Large intestine (tissue), 3 donors: ENCODE data around the gene MAST4. TPM values are rescaled to one million over a fixed set of nuclear protein-coding genes. Genes with fewer than 3 reads are reported as not detected.

Source experiments
- DNase-seq, 2 donors: peaks; one replicate each; pipeline versions ENCODE4 v3.0.0 to v3.0.0-alpha.2; 2013
- H3K27ac ChIP-seq: one replicate; pipeline ENCODE4 v1.5.1; 2013; ENCODE audit warnings: low read length
- H3K27me3 ChIP-seq: 2 replicates; pipeline ENCODE4 v1.6.1; 2013; ENCODE audit warnings: low read length; ENCODE audit not compliant: control insufficient read depth, insufficient read depth
- H3K36me3 ChIP-seq: 2 replicates; pipeline ENCODE4 v1.6.1; 2013; ENCODE audit warnings: low read length; ENCODE audit not compliant: control insufficient read depth, insufficient read depth
- H3K4me1 ChIP-seq: one replicate; pipeline ENCODE4 v1.6.1; 2013; ENCODE audit warnings: low read length; ENCODE audit not compliant: control insufficient read depth, insufficient read depth
- H3K4me3 ChIP-seq: one replicate; pipeline ENCODE4 v1.5.1; 2013; ENCODE audit warnings: low read length
- H3K9me3 ChIP-seq: one replicate; pipeline ENCODE4 v1.6.1; 2013; ENCODE audit warnings: mild to moderate bottlenecking, low read depth, low read length, moderate library complexity; ENCODE audit not compliant: control insufficient read depth
- WGBS: methylation state at CpG from one replicate; pipeline ENCODE4 v1.1.5; 2013; ENCODE audit warnings: low lambda C conversion rate; ENCODE audit not compliant: insufficient coverage; 5-methylcytosine and 5-hydroxymethylcytosine counted together
- polyA plus RNA-seq: library from polyadenylated mRNA; unstranded; fragments of 120-200 nt; gene quantifications from one replicate; pipeline ENCODE4 v1.2.1, GENCODE V29; 2013

The MAST4 gene
- polyA plus RNA-seq, 1 donor: 14.8 TPM

- Histone ChIP-seq H3K4me3 (no peak overlapping the region), H3K27ac (peak overlapping the region; percentile 33), H3K27me3 (no peaks in the 10 kb centered on the region), H3K9me3 (no peaks in the 10 kb centered on the region), H3K4me1 (peaks cover 52% of the 10 kb centered on the region), H3K36me3 (no peaks in the 10 kb centered on the region)
- 45% methylated on average over 2 of the region's 6 CpGs for WGBS
- DNase-seq: no peak
Observed at GRCh38 chr5:67045816-67046740, 449.9 kb downstream of the MAST4 start.

GRCh38 chr5:67047160-67047559, 451.0 kb downstream of the MAST4 start:
- Histone ChIP-seq H3K27me3 (no peaks in the 10 kb centered on the region), H3K4me3 (no peak overlapping the region), H3K36me3 (no peaks in the 10 kb centered on the region), H3K9me3 (no peaks in the 10 kb centered on the region), H3K27ac (peak overlapping the region; percentile 7), H3K4me1 (peaks cover 55% of the 10 kb centered on the region)
- no CpG with 5 or more reads among the region's 1 CpG for WGBS
- peak in 1 of 2 donors; percentile 11 for DNase-seq

GRCh38 chr5:67047616-67048015, 451.4 kb downstream of the MAST4 start:
- 71% methylated on average over 1 of the region's 2 CpGs for WGBS
- Histone ChIP-seq H3K36me3 (no peaks in the 10 kb centered on the region), H3K27ac (peak overlapping the region; percentile 17), H3K4me1 (peaks cover 55% of the 10 kb centered on the region), H3K27me3 (no peaks in the 10 kb centered on the region), H3K4me3 (no peak overlapping the region), H3K9me3 (no peaks in the 10 kb centered on the region)
- DNase-seq: no peak

- Histone ChIP-seq H3K9me3 (no peaks in the 10 kb centered on the region), H3K4me3 (no peak overlapping the region), H3K27me3 (no peaks in the 10 kb centered on the region), H3K36me3 (no peaks in the 10 kb centered on the region), H3K4me1 (peaks cover 41% of the 10 kb centered on the region), H3K27ac (peak overlapping the region; percentile 77)
- no CpG with 5 or more reads among the region's 4 CpGs for WGBS
- DNase-seq: peak; percentile 40 to 75
Observed at GRCh38 chr5:67050125-67050524, 453.9 kb downstream of the MAST4 start.

- no peaks in the 10 kb centered on the region for H3K36me3 ChIP-seq
- H3K27me3 ChIP-seq: no peaks in the 10 kb centered on the region
- DNase-seq: no peak
- H3K4me3 ChIP-seq: no peak overlapping the region
- 29% methylated on average over 3 of the region's 3 CpGs for WGBS
- H3K9me3 ChIP-seq: no peaks in the 10 kb centered on the region
- peaks cover 37% of the 10 kb centered on the region for H3K4me1 ChIP-seq
- peak overlapping the region; percentile 77 for H3K27ac ChIP-seq
Observed at GRCh38 chr5:67050635-67051034, 454.4 kb downstream of the MAST4 start.

GRCh38 chr5:67051164-67051563, 455.0 kb downstream of the MAST4 start:
- H3K27me3 ChIP-seq: no peaks in the 10 kb centered on the region
- H3K27ac ChIP-seq: peak overlapping the region; percentile 77
- no peak overlapping the region for H3K4me3 ChIP-seq
- peaks cover 1% of the 10 kb centered on the region for H3K36me3 ChIP-seq
- H3K4me1 ChIP-seq: peaks cover 33% of the 10 kb centered on the region
- DNase-seq: peak; percentile 85 to 91
- H3K9me3 ChIP-seq: no peaks in the 10 kb centered on the region
- WGBS: no CpG with 5 or more reads among the region's 1 CpG

GRCh38 chr5:67052034-67052433, 455.8 kb downstream of the MAST4 start:
- H3K9me3 ChIP-seq: no peaks in the 10 kb centered on the region
- H3K4me3 ChIP-seq: no peak overlapping the region
- H3K27ac ChIP-seq: peak overlapping the region; percentile 77
- H3K27me3 ChIP-seq: no peaks in the 10 kb centered on the region
- no CpG with 5 or more reads among the region's 1 CpG for WGBS
- H3K4me1 ChIP-seq: peaks cover 26% of the 10 kb centered on the region
- DNase-seq: no peak
- peaks cover 3% of the 10 kb centered on the region for H3K36me3 ChIP-seq

- 91% methylated on average over 1 of the region's 1 CpG for WGBS
Observed at GRCh38 chr5:67053229-67053628, 457.0 kb downstream of the MAST4 start.

GRCh38 chr5:67058998-67059743, 463.0 kb downstream of the MAST4 start:
- Histone ChIP-seq H3K27ac (no peak overlapping the region), H3K27me3 (no peaks in the 10 kb centered on the region), H3K4me1 (peaks cover 4% of the 10 kb centered on the region), H3K9me3 (no peaks in the 10 kb centered on the region), H3K36me3 (peaks cover 8% of the 10 kb centered on the region), H3K4me3 (no peak overlapping the region)
- WGBS: 100% methylated on average over 1 of the region's 4 CpGs
- DNase-seq: no peak

More at GRCh38 chr5:67053229-67053628, 457.0 kb downstream of the MAST4 start:
- no peak for DNase-seq
- Histone ChIP-seq H3K36me3 (peaks cover 4% of the 10 kb centered on the region), H3K9me3 (no peaks in the 10 kb centered on the region), H3K4me1 (peaks cover 17% of the 10 kb centered on the region), H3K4me3 (no peak overlapping the region), H3K27ac (no peak overlapping the region), H3K27me3 (no peaks in the 10 kb centered on the region)

- 83% methylated on average over 1 of the region's 6 CpGs for WGBS
- Histone ChIP-seq H3K4me3 (no peak overlapping the region), H3K27me3 (no peaks in the 10 kb centered on the region), H3K36me3 (peaks cover 8% of the 10 kb centered on the region), H3K27ac (no peak overlapping the region), H3K9me3 (no peaks in the 10 kb centered on the region), H3K4me1 (peaks cover 4% of the 10 kb centered on the region)
- DNase-seq: no peak
Observed at GRCh38 chr5:67059744-67060490, 463.7 kb downstream of the MAST4 start.
